ENCODE measurements around the gene APOBEC3B.
"Not testable (repeated sequence)": the region's sequence is repeated elsewhere in the genome, so short reads cannot be mapped to it uniquely, and the experiment has no call there.

APOBEC3B gene

DNA sequence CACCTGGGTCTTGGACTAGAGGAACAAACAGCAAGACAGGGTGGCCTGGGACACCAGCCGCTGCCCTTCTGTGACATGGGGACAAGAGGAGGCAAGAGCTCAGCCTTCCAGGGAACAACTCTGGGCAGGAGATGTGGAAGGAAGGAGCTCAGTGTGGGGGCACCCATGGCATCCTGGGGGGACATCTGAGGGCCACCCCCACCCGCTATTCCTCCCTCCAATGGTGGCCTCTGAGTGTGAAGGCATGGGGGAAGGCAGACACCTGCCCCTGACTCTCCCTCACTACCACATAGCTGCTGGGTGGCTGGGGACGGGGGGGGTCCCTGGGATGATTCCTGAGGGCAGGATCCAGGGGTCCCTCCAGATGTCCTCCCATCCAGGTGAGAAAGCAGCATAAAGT, 4.5 kb downstream of the APOBEC3B start:
- DNase-seq (ENCODE audit: low read depth, low spot score) = no peak
- no peak overlapping the region for H3K27ac ChIP-seq

DNA sequence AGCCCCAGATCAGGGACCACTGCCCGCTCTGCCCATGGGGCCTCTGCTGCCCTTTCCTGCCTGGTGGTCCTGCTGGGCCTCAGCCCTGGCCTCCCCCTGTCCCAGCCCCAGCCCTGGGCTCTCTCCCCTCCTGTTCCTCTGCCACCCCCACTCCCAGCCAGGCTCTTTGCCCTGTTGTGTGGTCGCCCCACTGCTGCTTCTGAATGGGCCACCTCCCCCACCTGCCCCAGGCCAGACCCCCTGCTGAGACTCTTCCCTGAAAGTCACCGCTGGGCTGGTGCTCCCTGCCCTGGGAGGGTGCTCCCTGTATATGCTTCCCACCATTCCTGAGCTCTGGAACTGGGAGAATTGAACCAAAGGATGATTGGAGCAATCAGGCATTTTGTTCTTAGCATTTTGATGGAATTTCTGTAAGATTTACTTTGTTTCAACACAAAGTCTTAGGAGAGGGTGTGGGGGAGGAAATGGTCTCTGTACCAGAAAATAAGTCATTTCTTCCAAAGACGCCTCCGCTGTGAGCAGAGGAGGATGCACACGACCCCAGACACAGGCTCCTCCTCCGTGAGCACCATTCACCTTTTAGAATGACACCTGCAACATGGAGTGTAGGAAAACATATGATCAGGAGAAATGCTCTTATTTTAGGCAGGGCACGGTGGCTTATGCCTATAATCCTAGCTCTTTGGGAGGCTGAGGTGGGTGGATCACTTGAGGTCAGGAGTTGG, 5.2 kb downstream of the APOBEC3B start:
- no peak for DNase-seq (ENCODE audit: low read depth, low spot score)
- no peak overlapping the region for H3K27ac ChIP-seq

DNA sequence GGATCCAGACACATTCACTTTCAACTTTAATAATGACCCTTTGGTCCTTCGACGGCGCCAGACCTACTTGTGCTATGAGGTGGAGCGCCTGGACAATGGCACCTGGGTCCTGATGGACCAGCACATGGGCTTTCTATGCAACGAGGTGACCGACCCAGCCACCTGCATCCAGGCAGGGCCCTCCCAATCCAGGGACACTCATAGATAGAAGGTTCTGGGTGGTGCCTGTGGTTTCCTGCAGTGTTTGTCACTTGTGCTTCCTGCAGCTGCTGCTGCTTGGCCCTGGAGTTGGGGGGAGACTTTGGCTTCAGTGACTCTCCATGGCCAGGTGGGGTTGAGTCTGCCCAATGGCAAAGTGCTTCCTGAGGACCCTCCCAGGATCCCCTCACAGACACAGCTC, 7.3 kb downstream of the APOBEC3B start:
- H3K27ac ChIP-seq = no peak overlapping the region
- DNase-seq (ENCODE audit: low read depth, low spot score) = no peak

- DNase-seq (ENCODE audit: low read depth, low spot score); H3K27ac ChIP-seq: not testable (repeated sequence)
These were observed 10.8 kb downstream of the APOBEC3B start for GRCh38 chr22:38992871-38993371.

DNA sequence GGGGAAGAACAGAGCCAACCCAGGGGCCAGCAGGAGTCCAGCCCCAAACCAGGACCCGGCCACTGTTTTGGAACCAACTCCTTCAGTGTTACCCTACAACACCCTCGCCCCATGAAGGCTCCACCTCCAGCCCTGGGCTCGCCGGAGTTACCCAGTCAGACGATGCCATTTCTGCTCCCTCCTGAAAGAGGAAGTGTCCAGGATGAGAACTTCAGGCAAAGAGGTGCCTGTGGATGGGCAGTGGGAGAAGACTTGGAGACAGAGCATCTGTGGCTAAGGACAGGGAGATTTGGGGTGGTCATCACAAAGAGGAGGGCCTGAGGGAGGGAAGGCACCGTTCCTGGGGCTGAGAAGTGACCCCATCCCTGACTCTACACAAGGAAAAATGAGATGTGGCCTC, 14.0 kb downstream of the APOBEC3B start:
- no peak for DNase-seq (ENCODE audit: low read depth, low spot score)
- no peak overlapping the region for H3K27ac ChIP-seq

DNA sequence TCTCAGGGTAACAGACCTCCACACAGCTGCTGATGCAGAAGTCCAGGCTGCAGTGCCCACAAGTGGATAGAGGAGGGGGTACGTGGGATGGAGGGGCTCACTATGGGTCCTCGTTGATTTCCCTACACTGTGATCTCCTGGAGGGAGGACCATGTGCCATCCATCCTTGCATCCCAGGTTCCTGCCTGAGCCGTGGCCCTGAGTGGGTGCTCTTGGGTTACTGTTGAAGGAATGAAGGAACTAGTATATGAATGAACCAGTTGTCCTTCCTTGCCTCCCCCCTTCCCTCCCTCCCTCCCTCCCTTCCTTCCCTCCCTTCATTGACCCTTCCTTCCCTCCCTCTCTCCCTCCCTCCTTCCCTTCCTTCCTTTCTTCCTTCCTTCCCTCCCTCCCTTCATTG, 15.4 kb downstream of the APOBEC3B start:
- no peak for DNase-seq (ENCODE audit: low read depth, low spot score)
- no peak overlapping the region for H3K27ac ChIP-seq

GRCh38 chr22:39003165-39003638, 21.1 kb downstream of the APOBEC3B start:
- no peak overlapping the region for H3K27ac ChIP-seq
- DNase-seq (ENCODE audit: low read depth, low spot score) = peak; percentile 57

DNA sequence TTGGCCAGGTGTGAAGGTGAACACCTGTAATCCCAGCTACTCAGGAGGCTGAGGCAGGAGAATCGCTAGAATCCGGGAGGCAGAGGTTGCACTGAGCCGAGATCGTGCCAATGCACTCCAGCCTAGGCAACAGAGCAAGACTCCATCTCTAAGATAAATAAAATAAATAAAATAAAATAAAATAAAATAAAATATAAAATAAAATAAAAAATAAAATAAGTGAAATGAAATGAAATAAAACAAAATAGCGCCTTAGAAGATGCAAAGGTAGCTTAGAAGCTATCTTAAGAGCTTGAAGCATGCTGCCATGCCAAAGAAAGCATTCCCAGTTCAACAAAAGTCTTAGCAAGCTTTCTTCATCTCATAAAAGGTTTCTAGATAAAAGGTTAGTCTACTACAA, 25.0 kb downstream of the APOBEC3B start:
- H3K27ac ChIP-seq = no peak overlapping the region
- DNase-seq (ENCODE audit: low read depth, low spot score) = no peak

- DNase-seq (ENCODE audit: low read depth, low spot score); H3K27ac ChIP-seq: not testable (repeated sequence)
These were observed 26.2 kb downstream of the APOBEC3B start for GRCh38 chr22:39008271-39008850.

GRCh38 chr22:39010946-39011345, 28.8 kb downstream of the APOBEC3B start:
- no peak for DNase-seq (ENCODE audit: low read depth, low spot score)
- H3K27ac ChIP-seq = no peak overlapping the region

DNA sequence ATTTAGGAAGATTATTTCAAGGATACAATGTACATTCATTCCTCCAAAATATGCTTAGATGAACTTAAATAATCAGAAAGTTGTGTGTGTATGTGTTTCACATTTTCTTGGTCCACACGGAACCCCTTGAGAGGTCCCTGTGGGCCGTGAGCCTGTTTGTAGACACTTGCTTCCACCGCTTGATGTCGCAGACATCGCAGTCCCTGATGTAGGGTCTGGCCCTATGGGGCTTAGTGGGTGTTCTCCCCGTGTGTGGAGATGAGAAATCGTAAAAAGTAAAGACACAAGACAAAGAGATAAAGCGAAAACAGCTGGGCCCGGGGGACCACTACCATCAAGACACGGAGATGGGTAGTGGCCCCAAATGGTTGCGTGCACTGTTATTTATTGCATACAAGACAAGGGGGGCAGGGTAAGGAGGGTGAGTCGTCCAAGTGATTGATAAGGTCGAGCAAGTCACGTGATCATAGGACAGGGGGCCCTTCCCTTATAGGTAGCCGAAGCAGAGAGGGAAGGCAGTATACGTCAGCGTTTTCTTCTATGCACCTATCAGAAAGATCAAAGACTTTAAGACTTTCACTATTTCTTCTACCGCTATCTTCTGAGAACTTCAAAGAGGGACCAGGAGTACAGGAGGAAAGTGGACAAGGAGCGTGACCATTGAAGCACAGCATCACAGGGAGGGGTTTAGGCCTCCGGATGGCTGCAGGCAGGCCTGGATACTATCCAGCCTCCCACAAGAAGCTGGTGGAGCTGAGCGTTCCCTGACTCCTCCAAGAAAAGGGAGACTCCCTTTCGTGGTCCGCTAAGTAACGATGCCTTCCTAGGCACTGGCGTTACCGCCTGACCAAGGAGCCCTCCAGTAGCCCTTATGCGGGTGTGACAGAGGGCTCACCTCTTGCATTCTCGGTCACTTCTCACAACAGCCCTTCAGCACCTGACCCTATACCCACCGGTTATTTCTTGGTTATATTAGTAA, 30.7 kb downstream of the APOBEC3B start:
- no peak overlapping the region for H3K27ac ChIP-seq
- no peak for DNase-seq (ENCODE audit: low read depth, low spot score)

DNA sequence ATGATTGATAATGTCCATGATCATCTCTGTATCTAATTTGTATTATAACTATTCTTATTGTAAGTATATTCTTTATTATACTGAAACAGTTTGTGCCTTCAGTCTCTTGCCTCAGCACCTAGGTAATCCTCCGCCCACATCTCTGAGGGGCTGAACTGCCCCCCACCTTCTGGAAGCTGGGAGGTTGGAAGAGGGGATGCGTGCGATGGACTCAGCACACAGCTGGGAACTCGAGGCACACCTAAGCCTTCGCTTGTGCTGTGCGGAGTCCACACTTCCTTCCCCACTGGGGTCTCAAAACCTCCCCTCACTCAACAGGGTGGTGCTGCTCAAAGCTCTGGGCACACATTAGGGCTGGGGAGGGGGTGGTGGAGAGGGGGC, 31.4 kb downstream of the APOBEC3B start:
- H3K27ac ChIP-seq = peak overlapping the region; percentile 78

DNA sequence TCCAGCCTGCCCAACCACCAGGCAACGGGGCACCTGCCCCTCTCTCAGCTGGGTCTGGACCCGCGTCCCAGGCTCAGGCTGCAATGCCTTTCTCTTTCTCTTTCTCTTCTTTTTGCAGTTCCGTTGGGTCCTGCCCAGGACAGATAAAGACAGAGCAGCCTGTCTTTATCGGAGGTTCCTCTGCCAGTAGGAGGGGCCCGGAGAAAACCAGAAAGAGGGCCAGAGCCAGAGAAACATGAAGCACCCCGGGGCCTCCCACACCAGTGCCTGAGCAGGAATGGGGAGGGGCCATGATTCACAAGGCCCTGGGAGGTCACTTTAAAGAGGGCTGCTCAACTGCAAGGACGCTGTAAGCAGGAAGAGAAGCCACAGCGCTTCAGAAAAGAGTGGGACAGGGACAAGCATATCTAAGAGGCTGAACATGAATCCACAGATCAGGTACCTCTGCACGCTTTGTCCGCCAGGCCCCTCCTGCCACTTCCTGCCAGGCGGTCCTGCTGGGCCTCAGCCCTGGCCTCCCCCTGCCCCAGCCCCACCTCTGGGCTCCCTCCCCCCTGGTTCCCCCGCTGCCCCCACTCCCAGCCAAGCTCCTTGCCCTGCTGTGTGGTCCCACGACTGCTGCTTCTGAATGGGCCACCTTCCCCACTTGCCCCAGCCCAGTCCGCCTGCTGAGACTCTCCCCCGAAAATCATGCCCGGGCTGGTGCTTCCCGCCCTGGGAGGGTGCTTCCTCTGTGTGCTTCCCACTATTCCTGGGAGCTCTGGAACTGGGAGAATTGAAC, 32.0 kb downstream of the APOBEC3B start, which contains the start of gene APOBEC3C:
Gene APOBEC3C, plus strand, starts transcription at position 316 of the 781 bp plus-strand sequence. Its CDS starts 106 bp downstream, at position 422.
- peak; percentile 45 for DNase-seq (ENCODE audit: low read depth, low spot score)
- H3K27ac ChIP-seq = peak within 1 kb of the TSS; percentile 78

More for the DNA sequence above, 31.4 kb downstream of the APOBEC3B start:
- DNase-seq (ENCODE audit: low read depth, low spot score) = not testable (repeated sequence)

- not testable (repeated sequence) for DNase-seq (ENCODE audit: low read depth, low spot score)
These were observed 32.6 kb downstream of the APOBEC3B start for GRCh38 chr22:39014723-39015121.

GRCh38 chr22:39016592-39016991, 34.4 kb downstream of the APOBEC3B start:
- no peak for DNase-seq (ENCODE audit: low read depth, low spot score)
- H3K27ac ChIP-seq = no peak overlapping the region

More at GRCh38 chr22:39014723-39015121, 32.6 kb downstream of the APOBEC3B start:
- peak overlapping the region; percentile 78 for H3K27ac ChIP-seq

- H3K27ac ChIP-seq = no peak overlapping the region
- no peak for DNase-seq (ENCODE audit: low read depth, low spot score)
These were observed 35.6 kb downstream of the APOBEC3B start for GRCh38 chr22:39017596-39018365.

DNA sequence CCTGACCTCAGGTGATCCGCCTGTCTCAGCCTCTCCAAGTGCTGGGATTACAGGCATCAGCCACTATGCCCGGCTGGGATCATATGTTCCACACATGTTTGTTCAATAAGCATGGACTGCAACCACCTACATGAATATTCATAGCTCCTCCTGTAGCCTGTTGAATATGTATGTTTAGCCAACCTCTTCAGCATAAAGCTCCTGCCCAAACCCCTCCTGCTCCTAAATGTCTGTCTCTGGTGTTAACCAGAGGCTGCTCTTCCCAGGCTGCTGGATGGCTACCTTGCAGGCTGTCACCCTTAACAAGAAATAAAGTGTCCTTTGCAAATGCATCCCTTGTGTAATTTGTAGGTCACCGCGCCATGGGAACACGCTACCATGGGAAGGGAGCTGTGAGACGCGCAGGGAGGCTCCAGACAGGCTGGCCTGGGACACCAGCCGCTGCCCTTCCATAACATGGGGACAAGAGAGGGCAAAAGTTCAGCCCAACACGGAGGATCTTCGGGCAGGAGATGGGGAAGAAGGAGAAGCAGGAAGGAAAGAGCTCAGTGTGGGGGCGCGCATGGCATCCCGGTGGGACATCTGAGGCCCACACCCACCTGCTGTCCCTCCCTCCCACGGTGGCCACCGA, 38.0 kb downstream of the APOBEC3B start:
- not testable (repeated sequence) for H3K27ac ChIP-seq; DNase-seq (ENCODE audit: low read depth, low spot score)

- no peak for DNase-seq (ENCODE audit: low read depth, low spot score)
These were observed 39.6 kb downstream of the APOBEC3B start for GRCh38 chr22:39021552-39022250.

More at GRCh38 chr22:39021552-39022250, 39.6 kb downstream of the APOBEC3B start:
- H3K27ac ChIP-seq = no peak overlapping the region

Measured in epithelial cell of prostate (primary cell).